Right kidney (tissue), 1 donor: ENCODE results near the gene GRM8.

Experiments
- DNase-seq: peaks from one replicate; pipeline ENCODE4 v3.0.0-alpha.2; 2016

The GRM8 gene

DNA sequence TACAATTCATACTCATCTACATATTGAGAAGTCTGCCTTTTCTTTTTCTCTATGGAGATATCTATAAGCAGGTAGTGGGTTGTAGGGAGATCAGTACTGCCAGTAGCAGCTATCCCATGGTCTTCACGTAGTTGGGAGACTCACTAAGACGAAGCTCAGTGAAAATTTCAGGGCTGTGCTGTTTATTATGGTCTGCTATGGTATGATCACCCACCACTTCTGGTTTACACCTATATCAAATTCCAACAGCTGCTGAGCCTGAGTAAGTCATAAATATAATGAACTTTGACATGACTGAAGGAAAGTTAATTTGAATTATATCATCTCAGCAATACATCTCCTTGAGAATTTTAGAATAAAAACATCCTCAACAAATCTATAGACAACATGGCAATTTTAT lies 741.7 kb downstream of the GRM8 start:
- no peak for DNase-seq

DNA sequence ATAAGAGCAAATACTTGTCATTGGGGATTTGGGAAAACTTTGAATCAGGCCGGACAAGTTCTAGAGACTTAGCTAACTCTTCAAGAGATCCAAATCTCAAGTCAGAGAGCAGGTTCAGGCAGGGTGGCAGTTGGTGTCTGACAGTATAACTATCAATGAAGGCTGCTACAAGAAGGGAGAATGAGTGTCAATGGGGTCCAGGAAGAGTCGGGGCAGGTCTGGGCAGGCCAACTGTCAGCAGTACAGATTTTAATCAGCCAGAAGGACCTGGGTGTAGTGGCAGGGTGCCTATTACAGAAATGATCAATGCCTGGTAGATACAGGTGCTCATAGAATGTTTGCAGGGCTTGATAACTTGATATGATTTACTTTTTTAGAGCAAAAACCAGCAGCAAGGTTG lies 751.1 kb downstream of the GRM8 start:
- no peak for DNase-seq

DNA sequence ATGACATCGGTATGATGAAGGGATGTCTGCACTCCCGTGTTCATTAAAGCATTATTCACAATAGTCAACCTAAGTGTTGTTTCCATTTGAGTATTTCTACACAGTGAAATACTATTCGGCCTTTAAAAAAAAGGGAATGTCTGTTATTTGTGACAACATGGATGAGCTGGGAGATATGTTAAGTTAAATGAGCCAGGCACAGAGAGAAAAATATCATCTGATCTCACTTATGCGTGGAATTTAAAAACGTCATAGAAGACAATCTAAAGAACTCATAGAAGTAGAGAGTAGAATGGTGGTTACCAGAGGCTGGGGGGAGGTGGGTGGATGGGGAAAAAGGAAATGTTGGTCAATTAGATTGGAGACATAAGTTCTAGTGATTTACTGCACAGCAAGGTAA lies 753.3 kb downstream of the GRM8 start:
- no peak for DNase-seq

DNA sequence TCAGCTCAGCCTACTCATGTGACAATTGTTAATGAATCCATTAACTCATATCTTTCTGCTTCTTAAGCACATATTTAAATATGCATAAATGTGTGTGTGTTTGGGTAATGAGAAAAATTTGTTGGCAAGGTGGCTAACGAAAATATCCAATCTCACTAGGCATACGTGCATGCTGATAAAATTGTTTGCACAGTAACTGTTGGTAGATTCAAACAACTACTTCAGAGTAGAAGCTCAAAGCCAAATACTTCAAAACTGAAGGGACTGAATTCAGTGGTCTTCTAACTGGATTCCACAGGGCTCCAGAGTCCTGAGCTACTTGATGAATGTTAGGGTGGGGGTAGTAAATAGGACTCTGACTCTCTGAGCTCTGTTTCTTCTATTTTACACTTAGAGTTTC lies 757.0 kb downstream of the GRM8 start:
- no peak for DNase-seq

DNA sequence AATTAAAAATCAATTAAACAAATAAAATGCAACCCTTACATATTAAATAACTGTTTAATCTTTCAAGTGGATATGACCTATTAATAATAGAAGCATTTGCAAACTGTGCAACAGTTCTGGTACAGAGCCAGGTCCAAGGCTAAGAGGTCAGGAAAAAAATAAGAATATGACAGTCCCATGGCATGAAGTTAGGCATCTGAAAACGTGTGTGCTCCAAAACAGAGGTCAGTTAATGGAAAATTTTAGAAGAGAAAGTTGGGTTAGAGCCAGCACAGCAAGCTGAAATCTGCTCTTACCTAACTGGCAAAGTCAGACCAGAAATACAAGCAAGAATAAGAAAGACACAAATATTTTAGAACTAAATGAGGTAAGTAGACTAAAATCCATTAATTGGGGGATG lies 757.7 kb downstream of the GRM8 start:
- DNase-seq: no peak

DNA sequence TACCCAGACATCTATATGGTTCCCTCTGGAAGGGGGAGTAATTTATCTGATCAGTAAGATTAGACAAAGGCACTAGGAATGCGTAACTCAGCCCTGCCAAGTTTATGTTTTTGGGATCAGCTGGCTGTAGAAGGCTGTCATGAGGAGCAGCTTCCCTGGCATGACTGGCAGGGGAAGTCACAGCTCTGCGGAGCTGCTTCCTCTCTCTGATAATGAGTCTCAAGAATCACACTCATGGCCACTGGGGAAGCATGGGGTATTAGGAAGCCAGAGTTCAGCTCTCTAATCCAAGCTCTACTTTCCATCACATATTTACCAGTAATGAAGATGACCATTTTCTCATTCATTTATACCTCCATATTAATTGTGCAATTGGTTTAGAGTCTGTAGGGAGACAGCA lies 758.9 kb downstream of the GRM8 start:
- DNase-seq: no peak

DNA sequence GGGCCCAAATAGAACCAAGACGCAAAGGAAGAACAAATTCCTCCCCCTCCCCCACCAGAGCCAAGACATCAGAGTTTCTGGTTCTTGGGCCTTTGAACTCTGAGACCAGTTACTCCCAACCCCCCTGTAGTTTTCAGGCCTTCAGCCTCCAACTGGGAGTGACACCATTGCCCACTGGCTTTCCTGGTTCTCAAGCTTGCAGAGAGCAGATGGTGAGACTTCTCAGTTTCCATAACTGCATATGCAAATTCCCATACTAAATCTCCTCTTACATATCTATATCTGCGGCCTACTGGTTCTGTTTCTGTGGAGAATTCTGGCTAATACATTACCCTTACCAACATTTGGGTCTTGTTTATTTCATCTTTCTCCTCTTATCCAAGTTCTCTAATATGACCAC lies 762.9 kb downstream of the GRM8 start:
- no peak for DNase-seq

DNA sequence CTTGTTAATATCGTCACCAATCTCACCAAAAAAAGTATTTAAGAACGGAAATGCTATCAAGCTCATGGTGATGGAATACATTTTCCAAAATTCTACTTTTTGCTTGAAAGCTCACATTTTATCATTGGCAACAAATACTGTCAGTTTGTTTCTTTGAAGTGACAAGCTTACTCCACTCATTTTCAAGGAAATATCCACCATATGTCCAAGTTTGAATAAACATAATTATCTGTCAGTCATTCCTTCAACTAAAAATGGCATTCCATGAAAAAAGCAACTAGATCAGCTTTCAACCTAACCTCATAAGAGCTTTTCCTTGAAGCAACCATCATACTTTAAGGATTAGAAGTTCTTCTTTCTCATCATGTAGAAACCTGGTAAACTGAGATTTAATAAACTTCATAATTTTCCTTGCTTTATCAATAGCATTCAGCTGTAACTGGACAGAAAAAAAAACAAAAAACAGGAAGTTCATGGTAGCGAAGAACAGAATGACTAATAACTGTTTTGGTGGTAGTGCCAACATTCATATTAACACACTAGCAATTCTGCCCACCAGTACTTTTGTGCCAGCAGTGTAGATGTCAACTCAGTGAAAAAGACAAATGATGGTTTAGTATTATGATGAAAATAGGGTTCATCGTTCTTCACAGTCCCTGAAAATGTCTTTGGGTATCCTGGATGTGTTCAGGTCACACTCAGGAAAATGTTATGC lies 764.9 kb downstream of the GRM8 start:
- DNase-seq: no peak

DNA sequence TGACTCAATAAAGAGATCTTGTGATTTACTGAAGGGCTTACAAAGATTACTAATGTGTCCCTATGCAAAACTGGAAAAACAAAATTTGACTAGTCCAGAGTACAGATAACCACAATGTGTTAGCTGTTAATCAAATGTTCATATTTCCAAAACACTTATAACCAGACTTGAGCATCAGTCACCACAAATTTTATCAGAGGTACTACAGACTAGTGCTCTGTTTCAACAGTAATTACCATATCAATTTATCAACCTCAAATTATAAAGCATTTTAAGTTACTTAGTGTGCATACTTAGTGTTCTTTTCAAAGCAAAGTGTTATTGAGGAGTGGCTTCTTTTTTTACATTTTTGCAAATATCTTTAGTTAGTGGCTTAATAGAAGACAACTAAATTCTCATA lies 765.9 kb downstream of the GRM8 start:
- no peak for DNase-seq

DNA sequence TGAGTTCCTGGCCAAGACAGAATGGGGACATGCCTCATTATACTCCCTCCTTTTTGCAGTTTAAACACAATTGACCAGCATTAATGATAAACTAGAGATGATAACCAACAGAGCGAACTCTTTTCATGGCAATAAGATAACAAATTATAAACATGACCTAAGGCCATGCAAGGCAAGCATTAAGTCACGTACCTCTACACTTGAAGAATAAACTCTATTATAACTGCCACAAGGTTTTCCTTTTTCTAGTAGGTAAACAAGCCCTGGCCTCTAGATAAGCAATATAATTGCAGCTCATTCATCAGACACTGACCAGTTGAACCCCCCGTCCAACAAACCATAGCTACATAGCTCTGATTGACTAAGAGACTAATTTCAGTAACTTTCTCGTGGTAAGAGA lies 767.0 kb downstream of the GRM8 start:
- DNase-seq: no peak

DNA sequence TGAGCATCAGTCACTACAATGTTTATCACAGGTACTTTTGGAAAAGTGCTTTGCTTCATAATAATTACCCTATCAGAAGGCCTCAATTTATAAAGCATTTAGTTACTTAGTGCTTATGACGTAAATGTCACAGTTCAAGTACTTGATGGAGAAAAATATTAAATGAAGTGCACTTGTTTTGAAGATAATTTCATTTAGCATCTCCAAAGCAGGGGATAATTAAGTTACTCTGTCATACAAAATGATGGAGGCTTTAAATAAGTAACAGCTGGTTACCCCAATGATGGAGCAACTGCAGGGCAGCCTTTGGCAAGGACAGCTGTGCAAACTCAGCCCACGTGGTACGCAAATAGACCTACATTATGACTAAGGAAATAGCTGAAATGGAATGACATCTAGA lies 768.8 kb downstream of the GRM8 start:
- no peak for DNase-seq

DNA sequence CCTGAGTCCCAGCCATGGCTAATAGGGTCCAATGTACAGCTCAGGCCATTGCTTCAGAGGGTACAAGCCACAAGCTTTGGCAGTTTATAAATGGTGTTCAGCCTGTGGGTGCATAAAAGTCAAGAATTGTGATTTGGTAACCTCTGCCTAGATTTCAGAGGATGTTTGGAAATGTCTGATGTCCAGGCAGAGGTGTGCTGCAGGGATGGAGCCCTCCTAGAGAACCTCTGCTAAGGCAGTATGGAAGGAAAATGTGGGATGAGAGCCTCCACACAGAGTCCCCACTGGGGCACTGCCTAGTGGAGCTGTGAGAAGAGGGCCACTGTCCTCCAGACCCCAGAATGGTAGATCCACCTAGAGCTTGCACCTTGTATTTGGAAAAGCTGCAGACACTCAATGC lies 779.9 kb downstream of the GRM8 start:
- no peak for DNase-seq

DNA sequence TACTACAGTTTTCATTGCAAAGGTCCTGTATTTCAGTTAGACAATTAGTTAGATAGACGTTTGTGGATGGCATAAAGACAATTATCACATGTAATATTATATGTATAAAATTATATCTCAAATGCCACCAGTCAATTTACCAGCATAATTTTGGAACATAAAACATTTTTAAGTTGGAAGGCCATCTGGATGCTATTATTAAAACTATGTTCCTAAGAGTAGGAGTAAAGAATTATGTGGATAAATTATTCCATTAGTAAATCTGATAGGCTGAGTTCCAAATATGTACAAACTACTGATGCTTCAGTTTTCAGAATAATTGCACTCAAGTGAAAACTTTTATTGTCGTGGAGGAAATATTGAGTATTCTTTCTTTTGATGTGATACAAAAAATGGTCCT lies 790.3 kb downstream of the GRM8 start:
- DNase-seq: no peak

DNA sequence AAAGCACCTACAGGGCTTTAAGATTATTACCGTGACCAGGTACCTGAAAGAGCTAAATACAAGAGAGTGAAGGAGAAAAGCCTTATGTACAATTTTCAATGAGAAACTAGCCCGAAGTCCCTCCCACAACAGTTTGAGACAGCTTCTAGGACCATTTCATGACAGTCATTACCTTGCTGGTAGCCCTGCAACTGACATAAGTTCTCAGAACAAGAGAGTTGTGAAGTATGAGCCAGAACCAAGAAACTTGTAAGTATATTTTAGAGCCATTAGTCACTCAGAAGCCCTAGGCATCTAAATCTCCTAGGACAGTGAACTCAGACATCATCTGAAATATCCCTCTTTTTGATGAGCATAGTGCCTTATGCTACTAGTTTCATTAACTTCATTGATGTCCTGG lies 792.1 kb downstream of the GRM8 start:
- DNase-seq: no peak

DNA sequence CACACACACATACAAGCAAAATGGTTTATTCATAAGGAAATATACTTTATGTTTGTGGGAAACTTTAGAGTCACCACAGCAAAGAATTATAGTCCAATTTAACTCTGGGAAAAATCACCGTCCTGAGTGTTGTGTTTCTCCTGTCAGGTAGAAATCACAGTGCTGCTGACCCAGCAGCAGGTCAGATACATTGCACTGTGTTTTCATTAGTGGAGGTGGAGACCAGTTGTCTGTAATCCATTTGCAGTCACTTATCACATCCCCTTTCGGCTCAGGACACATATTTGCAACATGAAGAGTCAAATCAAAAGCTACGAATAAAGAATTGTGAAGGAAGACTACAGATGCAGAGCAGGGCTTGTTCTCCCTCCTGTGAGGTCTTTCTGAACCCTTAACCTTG lies 799.6 kb downstream of the GRM8 start:
- DNase-seq: no peak

DNA sequence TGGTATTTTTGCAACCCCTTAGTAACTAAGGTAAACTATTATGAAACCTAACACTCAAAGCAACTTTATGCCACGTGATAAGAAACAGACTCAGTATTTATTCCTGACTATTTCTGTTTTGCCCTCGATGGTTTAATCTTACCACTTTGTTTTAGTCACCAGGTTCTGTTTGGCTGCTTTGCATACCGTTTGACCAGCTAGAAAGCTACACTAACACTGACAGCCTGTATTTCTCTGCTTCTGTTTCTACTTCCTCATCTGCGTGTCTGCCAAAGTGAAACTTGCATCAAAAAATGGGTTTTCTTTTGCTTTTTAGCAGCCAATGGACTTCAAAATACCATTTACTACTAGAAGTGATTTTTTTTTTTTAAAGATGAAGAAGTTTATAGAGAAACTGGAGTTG lies 802.5 kb downstream of the GRM8 start:
- DNase-seq: no peak

DNA sequence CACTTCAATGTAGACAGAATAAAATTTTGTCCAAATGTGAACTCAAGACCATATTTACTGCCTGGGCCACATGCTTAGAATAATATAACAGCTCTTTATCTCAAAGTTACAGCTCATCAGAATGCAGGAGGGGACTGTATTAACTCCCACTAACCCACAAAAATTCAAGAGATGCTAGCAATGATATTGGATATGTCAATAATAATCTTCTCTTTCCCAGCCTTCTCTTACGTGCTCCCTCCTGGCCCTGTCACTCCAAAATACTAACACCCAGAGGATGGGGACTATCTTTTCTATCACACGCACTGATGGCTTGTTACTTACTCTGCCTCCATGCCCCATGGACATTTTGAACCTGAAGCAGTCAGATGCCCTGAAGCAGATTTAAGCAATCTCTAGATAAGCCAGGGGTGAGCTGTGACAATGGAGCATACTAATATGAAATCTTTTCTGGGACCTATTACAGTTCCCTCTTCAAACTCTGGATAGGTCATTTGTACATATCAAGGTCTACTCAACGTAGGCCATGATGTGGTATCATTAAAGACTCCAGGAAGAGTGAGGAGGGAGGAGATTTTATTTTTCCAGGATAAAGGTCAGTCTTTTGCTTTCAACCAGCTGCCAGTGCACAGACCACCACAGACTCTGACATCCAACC lies 803.0 kb downstream of the GRM8 start:
- DNase-seq: no peak

DNA sequence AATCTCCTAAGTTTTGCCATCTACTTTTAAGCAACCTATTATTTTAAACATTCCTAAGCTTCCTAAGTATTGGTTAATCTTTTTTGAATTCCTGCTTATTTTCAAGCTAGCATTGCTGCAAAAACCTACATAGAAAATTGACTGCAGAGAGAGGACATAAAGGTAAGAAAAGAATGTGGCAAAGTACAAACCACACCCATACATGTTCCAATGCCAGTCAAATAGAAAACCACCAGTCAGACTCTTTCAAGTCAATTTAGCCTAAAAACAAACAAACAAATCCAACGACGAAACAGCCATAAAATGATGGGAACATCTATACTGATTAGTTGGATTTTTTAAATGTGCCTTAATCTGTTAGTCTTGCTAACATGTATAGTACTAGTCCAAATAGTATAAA lies 804.8 kb downstream of the GRM8 start:
- DNase-seq: no peak

DNA sequence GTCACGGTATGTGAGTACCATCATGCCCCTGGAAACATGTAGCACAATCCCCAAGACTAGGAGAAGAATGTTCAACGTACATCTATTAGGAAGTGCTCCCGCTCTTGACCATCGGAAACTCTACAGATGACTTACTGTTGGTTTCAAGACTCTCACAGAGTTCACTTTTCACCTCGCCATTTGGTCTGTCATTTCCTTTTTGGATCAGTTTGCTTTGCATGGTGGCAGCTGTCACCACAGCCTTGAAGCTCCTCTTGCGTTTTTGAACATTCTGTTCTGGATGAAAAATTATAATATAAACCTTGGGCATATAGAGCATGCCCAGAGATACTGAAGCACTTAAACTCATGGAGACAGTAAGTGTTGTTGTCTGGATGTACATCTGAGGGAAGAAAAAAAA lies 806.8 kb downstream of the GRM8 start:
- no peak for DNase-seq

DNA sequence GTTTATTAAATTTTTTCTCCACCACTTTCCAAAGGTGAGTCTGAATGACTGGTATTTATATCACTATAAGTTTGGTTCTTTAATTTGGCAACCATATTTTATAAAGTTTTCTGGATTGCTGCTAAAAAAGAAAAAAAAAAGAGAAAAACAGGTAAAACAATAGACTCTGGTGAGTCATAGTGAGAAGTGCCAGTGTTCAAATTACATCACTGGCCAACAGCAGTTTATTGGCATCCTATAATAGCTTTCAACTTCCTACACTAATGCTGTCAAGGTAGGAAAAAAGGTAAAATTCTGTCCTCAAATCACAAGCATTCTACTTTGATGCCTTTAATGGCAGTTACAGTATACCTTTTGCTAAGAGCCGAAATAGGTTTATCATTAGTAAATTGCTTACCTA lies 808.8 kb downstream of the GRM8 start:
- no peak for DNase-seq

DNA sequence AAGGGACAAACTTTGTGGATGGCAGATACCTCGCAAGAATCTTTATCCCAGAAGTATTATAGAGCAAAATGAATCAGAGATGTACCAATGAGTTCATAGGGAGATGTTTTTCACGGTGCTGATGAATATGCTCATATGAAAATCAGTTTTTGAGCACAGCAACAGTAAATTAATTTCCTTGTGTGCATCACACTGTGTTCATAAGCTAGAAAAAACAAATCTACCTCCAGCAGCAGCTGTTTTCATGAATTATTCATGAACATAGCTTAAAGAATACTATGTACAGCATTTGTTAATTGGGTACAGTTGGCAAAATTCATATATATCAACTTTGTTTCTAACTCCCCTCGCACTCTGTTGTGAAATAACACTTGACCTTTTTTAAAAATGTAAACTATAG lies 809.8 kb downstream of the GRM8 start:
- no peak for DNase-seq

DNA sequence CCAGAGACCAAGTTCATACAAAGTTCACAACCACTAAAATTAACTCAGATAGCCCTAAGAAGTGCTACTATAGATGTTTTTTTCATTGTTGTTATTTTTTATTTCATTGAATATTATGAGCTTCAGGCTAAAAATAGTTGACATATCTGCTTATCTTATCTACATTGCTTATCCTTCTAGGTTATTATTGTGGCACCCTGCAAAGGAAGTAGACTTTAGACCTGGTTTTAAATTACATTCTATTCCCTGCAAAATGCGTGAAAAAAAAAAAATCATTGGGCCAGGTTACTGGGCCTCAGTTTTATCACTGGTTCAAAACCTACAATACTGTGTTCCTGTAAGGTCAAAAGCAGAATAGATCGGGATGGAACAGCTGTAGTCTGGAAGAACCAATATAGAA lies 811.0 kb downstream of the GRM8 start:
- DNase-seq: no peak

DNA sequence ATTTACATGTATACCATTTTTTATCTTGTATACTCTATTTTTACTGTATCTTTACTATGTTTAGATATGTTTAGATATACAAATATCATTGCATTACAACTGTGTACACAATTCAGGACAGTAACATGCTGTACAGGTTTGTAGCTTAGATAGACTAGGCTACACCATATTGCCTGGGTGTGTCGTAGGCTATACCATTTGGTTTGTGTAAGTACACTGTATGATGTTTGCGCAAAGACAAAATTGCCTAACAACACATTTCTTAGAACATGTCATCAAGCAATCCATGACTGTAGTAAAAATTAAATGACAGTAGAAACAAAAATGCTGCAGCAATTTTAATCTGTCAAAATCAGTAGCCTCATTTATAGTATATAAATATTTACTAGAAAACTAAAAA lies 812.2 kb downstream of the GRM8 start:
- no peak for DNase-seq

DNA sequence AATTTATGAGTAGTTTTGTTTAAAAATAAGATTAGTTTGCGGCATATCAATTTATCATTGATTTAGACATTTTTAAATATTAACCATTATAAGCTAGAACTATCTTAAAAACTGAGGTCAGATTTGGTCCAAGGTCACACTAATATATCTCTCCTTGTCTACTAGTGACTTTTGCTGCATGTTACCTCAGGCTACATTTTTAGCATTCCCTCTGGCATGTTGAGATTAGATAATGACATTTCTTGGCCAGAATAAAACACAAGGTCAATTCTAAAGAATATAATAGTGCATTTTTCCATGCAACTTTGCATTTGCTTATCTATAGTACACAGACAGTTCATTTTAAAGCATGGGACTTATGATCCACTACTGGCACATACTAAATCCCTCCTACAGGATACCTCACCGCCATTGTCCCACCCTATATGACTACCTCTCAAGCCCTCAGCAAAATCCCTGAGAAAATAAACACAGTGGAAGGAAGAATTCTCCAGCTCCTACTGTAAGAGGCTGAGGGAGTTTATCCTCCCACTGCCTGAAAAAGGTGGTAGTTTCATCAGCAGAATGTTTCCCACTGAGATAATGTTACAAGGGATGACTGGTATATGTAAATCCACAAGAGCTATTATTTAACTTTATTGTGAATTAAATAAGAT lies 816.4 kb downstream of the GRM8 start:
- no peak for DNase-seq
